ENCODE data around the gene CNGA4.

DNA sequence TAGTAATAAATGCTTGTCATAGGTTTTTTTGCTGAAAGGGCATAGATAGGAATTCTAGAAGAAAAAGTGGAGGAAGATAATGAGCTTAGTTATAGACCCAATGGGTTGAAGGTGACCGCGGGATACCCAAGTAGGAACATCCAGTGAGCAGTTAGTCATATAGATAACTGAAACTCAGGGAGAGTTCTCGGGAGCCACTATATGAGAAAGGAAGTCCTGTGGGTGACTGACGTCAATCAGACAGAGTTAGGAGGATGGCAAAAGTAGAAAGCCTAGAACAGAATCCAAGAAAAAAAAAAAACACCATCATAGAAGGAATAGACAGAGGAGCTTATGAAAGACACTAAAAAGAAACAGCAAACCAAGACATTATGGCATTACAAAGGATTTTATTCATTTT lies 1.6 kb upstream of the CNGA4 start:
- no peak for TF ChIP-seq POLR2A (IDR thresholded peaks at IDR 0.05; ENCODE audit: low read depth, low read length)
- TF ChIP-seq POLR2AphosphoS5 (IDR thresholded peaks at IDR 0.05; ENCODE audit: low read depth, low read length): no peak
